HL-60 (cell line): ENCODE measurements around the gene NKAIN1.

ENCODE experiments used
- GABPA ChIP-seq: IDR thresholded peaks from 2 replicates; pipeline ENCODE4 v1.6.1; 2012; ENCODE audit warnings: low read depth
- POLR2AphosphoS5 ChIP-seq: IDR thresholded peaks from 2 replicates; pipeline ENCODE4 v1.6.1; 2012; ENCODE audit warnings: low read depth
- TF ChIP-seq, protein P1 (sequence below): IDR thresholded peaks from one replicate; pipeline ENCODE4 v1.5.1; 2011; ENCODE audit warnings: low read length, control low read depth, inconsistent platforms; ENCODE audit not compliant: insufficient read depth

- TF ChIP-seq, protein P1, sequence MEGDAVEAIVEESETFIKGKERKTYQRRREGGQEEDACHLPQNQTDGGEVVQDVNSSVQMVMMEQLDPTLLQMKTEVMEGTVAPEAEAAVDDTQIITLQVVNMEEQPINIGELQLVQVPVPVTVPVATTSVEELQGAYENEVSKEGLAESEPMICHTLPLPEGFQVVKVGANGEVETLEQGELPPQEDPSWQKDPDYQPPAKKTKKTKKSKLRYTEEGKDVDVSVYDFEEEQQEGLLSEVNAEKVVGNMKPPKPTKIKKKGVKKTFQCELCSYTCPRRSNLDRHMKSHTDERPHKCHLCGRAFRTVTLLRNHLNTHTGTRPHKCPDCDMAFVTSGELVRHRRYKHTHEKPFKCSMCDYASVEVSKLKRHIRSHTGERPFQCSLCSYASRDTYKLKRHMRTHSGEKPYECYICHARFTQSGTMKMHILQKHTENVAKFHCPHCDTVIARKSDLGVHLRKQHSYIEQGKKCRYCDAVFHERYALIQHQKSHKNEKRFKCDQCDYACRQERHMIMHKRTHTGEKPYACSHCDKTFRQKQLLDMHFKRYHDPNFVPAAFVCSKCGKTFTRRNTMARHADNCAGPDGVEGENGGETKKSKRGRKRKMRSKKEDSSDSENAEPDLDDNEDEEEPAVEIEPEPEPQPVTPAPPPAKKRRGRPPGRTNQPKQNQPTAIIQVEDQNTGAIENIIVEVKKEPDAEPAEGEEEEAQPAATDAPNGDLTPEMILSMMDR, result no peak
- TF ChIP-seq POLR2AphosphoS5 (no peak), GABPA (no peak)
Measured at GRCh38 chr1:31166462-31166861, 73.2 kb downstream of the NKAIN1 start.
